GM21717 (cell line): ENCODE results near the gene MCUR1.
A peak's percentile ranks its signal among the peaks of the same experiment; 100 is the strongest.
"Not testable (repeated sequence)": the region's sequence is repeated elsewhere in the genome, so short reads cannot be mapped to it uniquely, and the experiment has no call there.

Experiments used
- ATAC-seq: cut with Tn5 transposase; IDR thresholded peaks from one replicate; pipeline ENCODE4 v1.9.1; 2021; ENCODE audit warnings: mild to moderate bottlenecking, moderate library complexity; ENCODE audit not compliant: unreplicated experiment

The MCUR1 gene

DNA sequence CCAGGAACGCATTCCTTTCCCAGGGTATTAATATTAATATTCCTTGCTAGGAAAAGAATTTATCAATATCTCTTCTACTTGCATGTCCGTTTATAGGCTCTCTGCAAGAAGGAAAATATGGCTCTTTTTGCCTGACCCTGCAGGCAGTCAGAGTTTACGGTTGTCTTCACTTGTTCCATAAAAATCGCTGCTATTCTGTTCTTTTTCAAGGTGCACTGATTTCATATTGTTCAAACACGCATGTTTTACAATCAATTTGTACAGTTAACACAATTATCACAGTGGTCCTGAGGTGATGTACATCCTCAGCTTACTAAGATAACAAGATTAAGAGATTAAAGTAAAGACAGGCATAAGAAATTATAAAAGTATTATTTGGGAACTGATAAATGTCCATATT is 15.1 kb upstream of the MCUR1 start:
- not testable (repeated sequence) for ATAC-seq

DNA sequence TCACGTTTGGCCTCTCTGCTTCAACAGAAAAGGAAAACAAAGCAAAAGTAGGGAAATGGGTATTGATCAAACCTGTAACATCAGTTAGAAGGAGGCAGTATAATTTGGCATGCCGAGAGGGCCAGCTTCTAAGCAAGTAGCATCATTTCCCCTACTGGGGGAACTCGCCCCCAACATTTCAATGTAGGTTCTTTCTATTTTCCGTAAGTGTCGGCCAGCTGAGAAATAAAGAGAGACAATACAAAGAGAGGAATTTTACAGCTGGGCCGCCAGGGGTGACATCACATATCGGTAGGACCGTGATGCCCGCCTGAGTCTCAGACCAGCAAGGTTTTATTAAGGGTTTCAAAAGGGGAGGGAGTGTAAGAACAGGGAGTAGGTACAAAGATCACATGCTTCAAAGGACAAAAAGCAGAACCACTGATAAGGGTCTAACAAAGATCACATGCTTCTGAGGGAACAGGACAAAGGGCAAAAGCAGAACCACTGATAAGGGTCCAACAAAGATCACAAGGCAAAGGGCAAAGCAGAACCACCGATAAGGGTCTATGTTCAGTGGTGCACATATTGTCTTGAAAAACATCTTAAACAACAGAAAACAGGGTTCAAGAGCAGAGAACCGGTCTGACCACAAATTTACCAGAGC is 14.4 kb upstream of the MCUR1 start:
- ATAC-seq, result not testable (repeated sequence)

DNA sequence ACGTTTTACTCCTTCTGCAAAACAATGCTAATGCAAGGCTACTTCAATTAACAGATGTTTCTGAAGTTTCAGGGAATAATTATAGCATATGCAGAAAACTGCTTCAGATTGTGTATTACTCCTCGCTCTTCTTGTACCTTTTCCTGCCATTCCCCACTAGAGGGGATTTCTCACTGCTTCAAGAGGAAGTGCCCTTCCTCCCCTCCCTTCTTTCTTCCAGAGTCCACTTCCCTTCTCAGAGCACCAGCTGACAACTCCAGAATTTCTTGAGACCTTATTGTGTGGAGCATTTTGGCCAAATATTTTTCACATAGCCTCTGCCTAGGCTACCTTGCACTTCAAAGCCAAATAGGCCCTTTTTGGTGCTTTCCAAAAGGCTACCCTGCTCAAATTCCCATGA is 12.7 kb upstream of the MCUR1 start:
- no peak for ATAC-seq

- no peak for ATAC-seq
Observed at GRCh38 chr6:13825871-13826270, 11.5 kb upstream of the MCUR1 start.

- ATAC-seq, result no peak
Observed at GRCh38 chr6:13818341-13818740, 4.0 kb upstream of the MCUR1 start.

DNA sequence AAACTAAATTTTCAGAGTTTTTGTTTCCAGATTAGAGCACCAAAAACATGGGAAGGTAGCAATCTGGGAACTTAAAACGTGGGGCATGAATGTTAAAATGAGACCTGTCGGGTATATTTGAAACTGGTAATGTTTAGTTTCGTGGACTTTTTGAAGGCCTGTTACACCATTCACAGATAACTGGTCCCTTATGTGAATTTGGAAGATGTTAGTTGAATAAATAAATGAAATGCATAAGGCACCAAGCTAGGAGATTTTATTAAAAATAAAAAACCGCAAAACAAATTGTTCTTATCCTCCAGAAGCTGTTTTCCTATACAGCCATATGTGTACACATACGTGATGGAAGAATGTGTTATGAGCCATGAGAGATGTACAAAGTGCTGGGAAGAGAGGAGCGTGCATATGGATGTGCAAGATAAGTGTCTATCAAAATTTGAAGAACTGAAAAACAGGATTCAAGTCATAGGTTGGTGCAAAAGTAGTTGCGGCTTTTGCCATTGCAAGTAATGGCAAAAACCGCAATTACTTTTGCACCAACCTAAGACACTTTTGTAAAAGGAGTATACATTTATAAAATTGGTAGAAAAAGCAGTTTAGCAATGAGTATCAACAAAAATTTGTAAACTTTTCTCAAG is 700 bp upstream of the MCUR1 start:
- ATAC-seq, result no peak

- ATAC-seq, result peak; percentile 37
Observed at GRCh38 chr6:13813621-13814175, 659 bp downstream of the MCUR1 start.

- ATAC-seq, result no peak
Observed at GRCh38 chr6:13813026-13813425, 1.3 kb downstream of the MCUR1 start.

DNA sequence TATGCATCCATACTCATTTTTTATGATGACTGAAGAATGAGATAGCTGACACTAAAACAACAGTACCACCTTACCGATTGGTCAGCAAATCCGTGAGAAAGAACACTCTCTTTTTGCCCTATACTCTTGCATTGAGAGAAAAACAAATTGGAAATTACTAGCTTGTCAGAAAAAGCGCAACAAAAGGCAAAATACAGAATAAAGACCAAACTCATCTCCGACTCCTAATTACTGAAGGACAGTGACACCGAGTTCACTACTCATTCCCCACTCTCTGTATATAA is 2.1 kb downstream of the MCUR1 start:
- no peak for ATAC-seq

DNA sequence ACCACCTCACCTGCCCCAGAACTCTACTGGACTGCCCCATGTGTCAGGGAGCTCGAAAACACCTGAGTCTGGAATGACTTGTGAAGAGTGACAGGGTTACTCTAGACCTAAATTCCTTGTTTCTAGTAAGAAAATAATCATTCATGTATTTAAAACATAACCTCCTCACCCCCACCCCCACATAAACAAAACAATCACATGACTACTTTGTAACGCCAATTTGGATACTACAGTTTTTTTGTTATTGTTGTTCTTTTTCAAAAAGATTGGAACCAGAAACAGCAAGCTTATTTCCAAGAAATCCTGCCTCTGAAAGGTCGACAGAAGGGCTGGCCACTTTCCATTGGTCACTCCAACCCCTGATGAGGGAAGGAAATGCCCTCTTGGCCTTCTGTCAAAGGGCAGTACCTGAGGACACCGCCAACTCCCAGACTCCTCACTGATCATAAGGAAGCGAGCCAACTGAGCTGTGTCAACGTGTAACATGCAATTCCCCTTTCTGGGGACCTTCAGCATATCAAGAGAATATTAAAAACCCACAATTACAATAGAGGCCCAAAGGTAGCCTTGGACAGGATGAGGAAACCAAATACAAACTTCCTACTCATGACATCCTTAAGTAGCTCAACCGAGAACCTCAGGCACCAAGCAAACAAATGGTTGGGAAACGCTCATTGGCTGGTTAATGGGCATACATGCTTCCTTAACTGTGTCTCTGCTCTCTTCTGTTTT is 2.6 kb downstream of the MCUR1 start:
- ATAC-seq, result no peak

DNA sequence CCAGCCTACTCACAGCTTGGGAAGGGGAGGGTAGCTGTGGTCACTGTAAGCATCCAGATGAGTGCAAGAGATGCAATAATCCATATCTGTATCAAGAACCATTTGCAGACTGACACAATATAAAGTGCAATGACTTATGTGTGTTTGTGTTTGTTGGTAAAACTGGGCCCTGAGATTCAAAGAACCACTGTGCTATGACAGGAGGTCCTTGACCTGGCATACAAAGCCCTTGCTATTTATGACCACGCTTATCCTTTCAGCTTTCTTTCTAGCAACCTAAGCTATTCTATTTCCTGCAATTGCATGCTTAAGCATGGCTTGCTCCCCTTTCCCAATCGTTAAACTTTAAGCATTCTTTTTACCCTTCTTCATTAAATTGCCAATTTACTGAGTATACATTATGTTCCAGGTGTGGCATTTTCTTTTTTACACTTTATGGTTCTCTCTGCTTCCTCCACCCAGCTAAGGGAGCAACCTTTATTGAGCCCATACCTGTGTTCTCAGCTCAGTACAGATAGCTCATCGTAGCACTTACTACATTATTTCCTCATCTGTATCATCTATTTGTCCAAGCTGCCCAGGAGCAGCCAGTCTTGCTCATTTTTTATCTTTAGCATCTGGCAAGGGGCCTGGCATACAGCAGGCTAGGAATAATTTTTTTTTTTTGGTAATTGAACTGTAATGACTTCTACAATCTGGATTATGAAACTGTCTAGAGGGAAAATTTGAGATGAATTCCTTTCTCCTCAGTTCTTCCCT is 3.5 kb downstream of the MCUR1 start:
- no peak for ATAC-seq

DNA sequence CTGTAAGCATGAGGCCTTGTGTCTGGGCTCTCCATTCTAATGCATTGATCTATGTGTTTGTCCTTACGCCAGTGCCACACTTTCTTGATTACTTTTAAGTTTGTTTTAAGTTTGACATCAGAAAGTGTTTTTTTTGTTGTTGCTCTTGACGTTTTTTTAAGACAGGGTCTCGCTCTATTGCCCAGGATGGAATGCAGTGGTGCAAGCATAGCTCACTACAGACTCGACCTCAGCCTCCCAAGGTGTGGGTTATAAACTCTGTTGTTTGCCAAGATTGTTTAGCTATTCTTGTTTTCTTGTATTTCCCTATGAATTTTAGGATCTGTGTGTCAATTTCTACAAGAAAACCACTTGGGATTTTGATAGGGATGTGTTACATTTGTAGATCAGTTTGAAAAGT is 5.6 kb downstream of the MCUR1 start:
- no peak for ATAC-seq

DNA sequence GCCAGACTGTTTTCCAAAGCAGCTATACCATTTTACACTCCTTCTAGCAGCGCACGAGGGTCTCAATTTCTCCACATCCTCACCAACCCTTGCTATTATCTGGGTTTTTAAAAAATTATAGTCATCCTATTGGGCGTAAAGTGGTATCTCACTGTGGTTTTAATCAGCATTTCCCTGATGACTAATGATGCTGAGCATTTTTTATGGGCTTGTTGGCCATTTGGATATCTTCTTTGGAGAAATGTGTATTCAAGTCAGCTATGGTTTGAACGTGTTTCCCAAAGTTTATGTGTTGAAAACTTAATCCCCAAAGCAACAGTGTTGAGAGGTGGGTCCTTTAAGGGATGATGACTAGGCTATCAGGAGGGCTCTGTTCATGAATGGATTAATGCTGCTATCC is 6.7 kb downstream of the MCUR1 start:
- ATAC-seq, result no peak

- ATAC-seq, result no peak
Observed at GRCh38 chr6:13803581-13803980, 10.8 kb downstream of the MCUR1 start.

GRCh38 chr6:13800615-13801014 is 13.7 kb downstream of the MCUR1 start:
- no peak for ATAC-seq

- no peak for ATAC-seq
Observed at GRCh38 chr6:13796781-13797180, 17.6 kb downstream of the MCUR1 start.

- ATAC-seq, result peak; percentile 83
Observed at GRCh38 chr6:13795041-13795750, 19.2 kb downstream of the MCUR1 start.

- ATAC-seq, result no peak
Observed at GRCh38 chr6:13794184-13794583, 20.2 kb downstream of the MCUR1 start.

DNA sequence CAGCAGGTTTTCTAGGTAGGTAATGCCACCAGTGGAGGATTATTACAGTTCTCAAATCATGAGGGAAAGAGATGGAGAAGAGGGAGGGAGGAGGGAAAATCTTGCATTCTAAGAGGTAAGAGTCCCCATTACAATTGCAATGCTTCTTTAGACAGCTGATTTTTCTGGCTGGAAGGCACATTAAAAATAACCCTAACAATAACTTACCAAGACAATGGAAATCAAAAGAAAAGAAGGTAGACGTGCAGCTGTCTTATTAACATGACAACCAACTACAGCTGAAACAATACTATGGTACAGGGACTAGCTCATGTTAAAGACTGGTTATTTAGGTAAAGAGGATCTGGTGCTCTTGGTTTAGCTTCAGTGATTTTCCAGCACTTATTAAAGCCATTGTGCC is 24.6 kb downstream of the MCUR1 start:
- ATAC-seq, result no peak

DNA sequence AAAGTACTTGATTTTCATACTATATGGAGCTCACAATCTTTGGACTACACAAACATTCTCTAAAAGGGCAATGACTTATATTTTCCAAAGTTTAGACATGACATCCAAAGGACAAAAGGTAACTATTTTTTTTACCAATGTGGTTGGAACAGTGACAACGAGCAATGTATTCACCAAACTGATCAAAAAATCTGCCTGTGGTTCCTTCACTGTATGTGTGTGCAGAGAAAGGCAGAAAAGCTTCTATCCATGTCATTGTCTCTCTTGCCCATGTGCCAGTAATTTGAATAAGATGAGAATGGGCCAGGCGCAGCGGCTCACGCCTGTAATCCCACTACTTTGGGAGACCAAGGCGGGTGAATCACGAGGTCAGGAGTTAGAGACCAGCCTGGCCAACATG is 25.5 kb downstream of the MCUR1 start:
- no peak for ATAC-seq

- no peak for ATAC-seq
Observed at GRCh38 chr6:13787137-13787536, 27.2 kb downstream of the MCUR1 start.
